C4-2B (cell line): Measurements from ENCODE around the gene NHERF2.
"Not testable (repeated sequence)": the region's sequence is repeated elsewhere in the genome, so short reads cannot be mapped to it uniquely, and the experiment has no call there.

Experiments
- H3K27ac ChIP-seq: fragments of 450-650 bp; 2 replicates; pipeline ENCODE4 v1.5.1; 2017
- ZFX ChIP-seq: fragments of 450-650 bp; IDR thresholded peaks from 2 replicates; pipeline ENCODE4 v1.6.1; 2017
- TF ChIP-seq, protein P1 (sequence below): fragments of 450-650 bp; conservative IDR thresholded peaks from 2 replicates; pipeline ENCODE4 v1.5.1; 2017; ENCODE audit warnings: mild to moderate bottlenecking

NHERF2 gene

GRCh38 chr16:2031081-2031577, 4.4 kb downstream of the NHERF2 start:
- H3K27ac ChIP-seq: no peak overlapping the region
- TF ChIP-seq, protein P1, sequence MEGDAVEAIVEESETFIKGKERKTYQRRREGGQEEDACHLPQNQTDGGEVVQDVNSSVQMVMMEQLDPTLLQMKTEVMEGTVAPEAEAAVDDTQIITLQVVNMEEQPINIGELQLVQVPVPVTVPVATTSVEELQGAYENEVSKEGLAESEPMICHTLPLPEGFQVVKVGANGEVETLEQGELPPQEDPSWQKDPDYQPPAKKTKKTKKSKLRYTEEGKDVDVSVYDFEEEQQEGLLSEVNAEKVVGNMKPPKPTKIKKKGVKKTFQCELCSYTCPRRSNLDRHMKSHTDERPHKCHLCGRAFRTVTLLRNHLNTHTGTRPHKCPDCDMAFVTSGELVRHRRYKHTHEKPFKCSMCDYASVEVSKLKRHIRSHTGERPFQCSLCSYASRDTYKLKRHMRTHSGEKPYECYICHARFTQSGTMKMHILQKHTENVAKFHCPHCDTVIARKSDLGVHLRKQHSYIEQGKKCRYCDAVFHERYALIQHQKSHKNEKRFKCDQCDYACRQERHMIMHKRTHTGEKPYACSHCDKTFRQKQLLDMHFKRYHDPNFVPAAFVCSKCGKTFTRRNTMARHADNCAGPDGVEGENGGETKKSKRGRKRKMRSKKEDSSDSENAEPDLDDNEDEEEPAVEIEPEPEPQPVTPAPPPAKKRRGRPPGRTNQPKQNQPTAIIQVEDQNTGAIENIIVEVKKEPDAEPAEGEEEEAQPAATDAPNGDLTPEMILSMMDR: no peak
- TF ChIP-seq ZFX: no peak

DNA sequence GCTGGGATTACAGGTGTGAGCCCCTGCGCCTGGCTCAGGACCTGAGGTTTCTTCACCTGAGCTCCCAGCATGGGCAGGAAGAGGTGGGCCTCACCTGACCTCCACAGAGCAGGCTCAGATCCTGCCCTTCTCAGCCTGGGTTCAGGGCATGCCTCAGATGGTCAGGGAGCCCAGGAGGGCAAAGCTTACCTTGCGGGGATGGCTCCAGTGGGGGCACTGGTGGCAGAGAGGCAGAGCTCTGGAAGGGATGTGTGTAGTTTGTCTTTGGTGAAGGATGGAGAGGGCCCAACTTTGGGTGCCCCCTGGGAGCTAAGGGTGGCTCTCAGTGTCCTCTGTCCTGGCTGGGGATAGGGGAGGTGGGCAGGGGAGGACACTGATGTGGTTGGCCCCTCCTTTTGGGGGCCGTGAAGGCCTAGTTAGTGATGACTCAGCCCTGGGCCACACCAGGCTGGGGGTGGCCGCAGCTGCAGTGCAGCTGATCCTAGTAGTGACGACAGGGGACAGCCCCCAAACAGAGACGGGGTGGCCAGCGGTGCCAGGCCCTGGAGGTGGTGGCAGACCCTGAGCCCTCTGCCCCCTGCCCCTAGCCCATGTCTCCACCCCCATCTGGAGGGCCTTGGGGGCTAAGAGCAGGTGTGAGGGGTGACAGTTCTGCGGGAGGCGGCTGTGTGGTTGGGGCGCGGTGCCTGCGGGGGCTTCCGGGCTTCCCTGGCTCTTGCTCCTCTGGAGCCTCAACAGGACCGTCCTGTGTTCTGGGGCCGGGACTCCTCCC, 5.8 kb downstream of the NHERF2 start:
- TF ChIP-seq, protein P1: no peak
- no peak for TF ChIP-seq ZFX
- H3K27ac ChIP-seq: no peak overlapping the region

- H3K27ac ChIP-seq: no peak overlapping the region
- TF ChIP-seq, protein P1: no peak
- TF ChIP-seq ZFX: no peak
These were observed 6.6 kb downstream of the NHERF2 start for GRCh38 chr16:2033057-2033908.

- H3K27ac ChIP-seq: not testable (repeated sequence)
These were observed 7.4 kb downstream of the NHERF2 start for GRCh38 chr16:2033909-2034695.

DNA sequence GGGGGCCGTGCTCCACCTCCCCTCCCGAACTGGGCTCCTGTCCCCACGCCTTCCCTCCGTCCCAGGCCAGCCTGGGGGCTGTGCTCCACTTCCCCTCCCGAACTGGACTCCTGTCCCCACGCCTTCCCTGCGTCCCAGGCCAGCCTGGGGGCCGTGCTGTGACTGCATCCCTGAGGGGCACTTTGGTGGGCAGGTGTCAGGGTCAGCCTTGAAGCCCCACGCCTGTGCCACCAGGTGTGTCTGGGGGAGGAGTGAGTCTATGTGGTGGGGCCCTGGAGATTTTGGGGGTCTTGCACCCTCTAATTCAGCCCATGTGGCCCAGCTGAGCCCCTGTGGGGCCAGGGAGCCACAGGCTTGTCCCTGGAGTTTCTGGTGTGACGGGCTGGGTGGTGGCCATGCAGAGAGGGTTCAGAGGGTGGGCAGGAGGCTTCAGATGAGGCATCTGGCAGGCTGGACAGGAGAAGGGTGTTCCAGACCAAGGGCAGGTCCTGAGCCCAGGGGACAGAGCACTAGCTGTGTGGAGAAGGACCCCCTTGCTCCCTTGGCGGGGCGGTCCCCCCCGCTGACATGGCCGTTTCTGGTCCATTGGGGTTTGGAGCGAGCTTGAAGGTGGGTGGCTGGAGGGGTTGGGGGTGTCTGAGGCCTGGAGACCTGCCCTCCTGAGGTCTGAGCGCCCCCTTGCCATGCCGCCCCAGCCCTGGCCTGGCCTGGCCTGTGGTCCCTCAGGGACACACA, 8.2 kb downstream of the NHERF2 start:
- H3K27ac ChIP-seq: no peak overlapping the region
- TF ChIP-seq ZFX: no peak
- TF ChIP-seq, protein P1: no peak

DNA sequence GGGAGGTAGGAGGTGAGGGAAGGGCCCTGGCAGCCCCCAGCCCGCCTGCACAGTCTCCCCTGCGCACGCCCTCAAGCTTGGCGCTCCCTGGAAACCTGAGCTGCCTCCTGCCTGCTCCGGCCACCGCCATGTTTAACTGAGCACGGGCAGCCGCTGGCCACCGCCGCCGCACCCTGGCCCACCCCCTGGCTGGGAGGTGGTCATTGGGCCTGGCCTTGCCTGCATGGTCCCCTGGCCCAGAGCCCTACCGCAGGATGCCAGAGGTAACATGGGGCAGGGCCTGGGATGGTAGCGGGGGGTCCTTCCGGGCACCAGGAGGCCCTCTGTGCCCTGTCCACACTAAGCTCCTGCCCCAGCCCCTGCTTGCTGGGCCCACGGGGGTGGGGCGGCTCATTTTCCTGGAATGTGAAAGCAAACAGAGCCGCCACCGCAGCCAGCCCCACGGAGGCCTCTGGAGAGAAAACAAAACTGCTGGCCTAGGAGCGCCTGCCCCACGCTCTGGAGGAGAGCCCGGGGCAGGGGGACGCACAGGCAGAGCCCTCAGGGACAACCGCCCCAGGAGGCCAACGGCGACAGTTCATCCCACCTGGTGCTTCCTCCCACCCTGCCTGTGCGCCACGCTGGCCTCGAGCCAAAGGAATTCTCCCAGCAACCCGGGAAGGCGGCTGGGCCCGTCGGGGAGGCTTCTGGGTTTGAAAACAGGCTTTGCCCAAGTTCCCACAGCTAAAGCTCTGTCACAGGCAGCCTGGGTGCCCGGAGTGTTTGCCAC, 8.9 kb downstream of the NHERF2 start:
- TF ChIP-seq, protein P1: no peak
- no peak for TF ChIP-seq ZFX
- no peak overlapping the region for H3K27ac ChIP-seq
